Activated gamma-delta T cell (primary cell): ENCODE measurements around the gene IL13.

Source experiments
- DNase-seq: peaks from one replicate; lab custom pipeline; 2025; lab: John Stamatoyannopoulos, UW

The IL13 gene

DNA sequence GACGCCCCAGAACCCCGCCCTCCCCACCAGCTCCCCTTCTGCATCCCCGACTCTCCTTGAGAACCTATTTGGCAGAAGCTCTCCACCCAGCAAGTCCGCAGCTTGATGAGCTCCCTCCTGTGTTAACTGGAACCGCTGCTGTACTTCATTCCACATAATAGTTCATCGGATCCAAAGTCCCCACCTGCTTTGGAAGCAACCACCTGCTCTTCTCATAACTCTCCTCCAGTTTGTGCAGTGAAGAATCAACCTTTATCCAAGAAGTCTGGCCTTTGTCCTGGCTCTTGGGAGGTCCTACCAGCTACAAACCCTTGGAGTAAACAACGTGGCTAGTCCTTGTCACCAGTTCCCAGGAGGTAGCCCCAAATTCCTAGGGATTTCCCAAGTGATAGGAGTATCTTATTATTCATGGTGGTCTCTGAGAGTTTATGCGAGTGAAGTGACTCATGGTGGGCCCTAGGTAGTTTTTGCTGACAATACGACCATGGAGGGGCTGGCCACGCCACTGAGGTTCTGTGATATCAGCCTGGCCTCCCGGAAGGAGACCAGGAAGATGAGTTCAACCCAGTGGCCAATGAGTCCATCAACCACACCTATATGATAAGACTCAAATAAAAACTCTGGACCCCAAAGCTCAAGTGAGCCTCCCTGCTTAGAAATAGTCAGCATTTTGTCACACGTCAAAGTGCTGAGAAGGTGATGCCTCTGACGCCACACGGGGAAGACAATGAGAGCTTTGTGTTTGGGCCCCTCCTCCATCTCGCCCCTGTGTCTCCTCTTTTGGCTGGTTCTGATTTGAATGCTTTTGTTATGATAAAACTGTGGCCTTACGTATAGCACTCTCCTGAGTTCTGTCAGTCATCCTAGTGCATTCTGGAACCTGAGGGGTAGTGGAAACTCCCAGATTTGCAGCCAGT lies 12.3 kb downstream of the IL13 start:
- DNase-seq, result no peak

DNA sequence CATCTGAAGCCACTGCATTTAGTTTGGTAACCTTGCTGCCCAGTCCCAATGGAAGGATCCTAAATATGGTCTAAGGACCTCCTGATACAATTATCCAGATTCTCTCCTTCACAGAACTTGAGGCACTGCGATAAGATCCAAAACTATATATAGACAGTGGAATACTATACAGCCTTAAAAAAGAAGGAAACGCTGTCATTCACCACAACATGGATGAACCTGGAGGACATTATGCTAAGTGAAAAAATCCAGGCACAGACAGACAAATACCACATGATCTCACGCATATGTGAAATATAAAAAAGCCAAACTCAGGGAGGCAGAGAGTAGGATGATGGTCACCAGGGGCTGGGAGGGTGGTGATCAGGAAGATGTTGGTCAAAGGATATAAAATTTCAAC lies 13.0 kb downstream of the IL13 start:
- no peak for DNase-seq

DNA sequence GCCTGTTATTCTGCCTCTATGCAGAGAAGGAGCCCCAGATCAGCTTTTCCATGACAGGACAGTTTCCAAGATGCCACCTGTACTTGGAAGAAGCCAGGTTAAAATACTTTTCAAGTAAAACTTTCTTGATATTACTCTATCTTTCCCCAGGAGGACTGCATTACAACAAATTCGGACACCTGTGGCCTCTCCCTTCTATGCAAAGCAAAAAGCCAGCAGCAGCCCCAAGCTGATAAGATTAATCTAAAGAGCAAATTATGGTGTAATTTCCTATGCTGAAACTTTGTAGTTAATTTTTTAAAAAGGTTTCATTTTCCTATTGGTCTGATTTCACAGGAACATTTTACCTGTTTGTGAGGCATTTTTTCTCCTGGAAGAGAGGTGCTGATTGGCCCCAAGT lies 15.5 kb downstream of the IL13 start:
- no peak for DNase-seq

DNA sequence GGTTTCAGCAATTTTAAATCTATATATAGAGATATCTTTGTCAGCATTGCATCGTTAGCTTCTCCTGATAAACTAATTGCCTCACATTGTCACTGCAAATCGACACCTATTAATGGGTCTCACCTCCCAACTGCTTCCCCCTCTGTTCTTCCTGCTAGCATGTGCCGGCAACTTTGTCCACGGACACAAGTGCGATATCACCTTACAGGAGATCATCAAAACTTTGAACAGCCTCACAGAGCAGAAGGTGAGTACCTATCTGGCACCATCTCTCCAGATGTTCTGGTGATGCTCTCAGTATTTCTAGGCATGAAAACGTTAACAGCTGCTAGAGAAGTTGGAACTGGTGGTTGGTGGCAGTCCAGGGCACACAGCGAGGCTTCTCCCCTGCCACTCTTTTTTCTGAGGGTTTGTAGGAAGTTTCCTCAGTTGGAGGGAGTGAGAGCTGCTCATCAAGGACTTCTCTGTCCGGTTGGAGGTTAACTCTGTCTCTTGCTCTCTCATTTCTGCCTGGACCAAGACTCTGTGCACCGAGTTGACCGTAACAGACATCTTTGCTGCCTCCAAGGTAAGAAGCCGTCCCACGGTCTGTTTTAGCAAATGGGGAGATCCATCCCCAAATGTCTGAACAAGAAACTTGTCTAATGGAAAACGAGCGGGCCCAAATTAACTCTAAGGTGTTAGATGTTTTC lies 16.1 kb downstream of the IL13 start, which contains the start of gene IL4:
Gene IL4 (plus strand): TSS at position 51 of the 692 bp plus-strand sequence. CDS start 62 bp downstream, at position 113.
- no peak for DNase-seq

DNA sequence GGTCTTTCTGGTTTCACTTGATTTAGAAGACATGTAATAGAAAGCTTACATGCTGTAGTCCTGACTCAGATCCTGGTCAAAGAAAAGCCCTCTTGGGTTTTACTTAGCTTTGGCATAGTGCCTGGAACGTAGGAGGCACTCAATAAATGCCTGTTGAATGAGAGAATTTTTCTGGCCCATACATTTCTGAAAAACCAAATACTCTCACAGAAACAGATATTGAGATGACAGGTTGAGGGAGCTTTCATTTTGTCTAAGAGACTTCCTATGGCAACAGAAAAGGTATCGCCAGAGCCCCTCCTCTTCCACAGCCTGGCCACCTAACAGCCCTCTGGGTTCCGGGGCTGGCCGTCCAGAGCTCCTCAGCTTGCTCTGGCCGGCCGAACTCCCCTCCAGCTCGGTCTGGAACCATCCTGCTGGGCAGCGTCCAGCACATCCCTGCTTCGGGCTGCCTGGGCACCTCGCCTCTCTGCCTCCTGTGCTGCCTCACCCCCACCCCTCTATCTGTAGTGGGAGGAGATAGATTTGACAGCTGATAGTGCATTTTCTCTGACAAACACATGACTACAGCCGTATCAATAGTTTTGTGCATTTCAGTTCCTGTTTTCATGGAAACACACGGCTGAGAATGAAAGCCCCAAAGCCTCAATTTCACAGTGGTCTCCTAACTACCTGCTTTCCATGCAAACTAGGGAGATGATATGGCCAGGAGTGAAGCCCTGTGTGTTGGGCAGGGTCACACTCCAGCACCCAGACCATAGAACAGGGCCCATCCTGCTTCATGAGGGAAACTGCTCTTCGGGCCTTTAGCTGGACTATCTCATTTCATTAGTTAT lies 16.9 kb downstream of the IL13 start:
- DNase-seq, result no peak

DNA sequence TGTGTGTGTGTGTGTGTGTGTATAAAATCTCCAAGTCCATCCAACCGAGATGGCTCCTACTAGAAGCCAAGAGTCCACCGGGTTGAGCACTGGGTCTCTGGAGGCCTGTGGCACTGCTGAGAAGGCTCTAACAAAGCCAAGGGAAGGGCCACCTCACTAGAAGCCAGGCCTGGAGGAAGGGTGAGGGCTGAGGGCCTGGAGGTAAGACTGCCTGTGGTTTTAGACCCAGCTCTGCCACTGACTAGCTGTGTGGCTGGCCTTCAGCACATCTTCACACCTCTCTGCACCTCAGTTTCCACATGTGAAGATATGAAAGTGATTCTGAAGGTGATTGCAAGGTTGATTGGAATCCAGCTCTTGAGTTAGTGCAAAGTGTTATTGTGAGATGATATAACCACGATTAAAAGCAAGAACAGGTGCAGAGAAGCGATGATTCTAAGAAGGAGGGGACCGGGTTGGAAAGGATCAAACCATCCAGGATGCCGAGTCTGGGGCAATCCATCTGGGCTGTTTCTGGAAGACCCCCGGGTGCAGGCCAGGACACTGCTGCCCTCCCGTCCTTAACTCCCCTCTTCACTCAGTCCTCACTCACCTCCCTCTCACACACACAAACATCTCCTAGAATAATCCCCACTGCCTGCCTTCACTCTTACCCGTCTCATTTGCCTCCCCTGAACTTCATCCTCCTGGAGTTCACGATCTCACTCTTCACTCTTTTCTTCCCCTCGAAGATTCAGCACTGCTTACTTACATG lies 18.1 kb downstream of the IL13 start:
- no peak for DNase-seq

DNA sequence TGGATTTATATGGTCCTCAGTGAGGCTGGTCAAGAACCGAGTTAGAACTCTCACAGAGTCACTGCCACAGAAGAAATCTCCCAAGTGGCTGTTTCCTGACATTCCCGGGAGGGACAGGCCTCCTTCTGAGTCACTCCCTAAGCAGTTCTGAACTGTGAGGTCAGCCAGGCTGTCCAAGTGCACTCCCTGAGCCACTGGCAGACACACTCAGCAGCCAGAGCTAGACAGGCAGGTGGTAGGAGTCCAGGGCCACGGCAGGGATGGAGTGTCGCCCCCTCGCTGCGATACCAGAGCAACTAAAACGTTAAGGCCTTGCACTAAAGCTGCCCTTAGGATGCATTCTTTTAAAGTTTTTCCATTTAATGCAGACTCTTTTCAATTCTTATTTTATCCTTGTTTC lies 19.2 kb downstream of the IL13 start:
- no peak for DNase-seq

DNA sequence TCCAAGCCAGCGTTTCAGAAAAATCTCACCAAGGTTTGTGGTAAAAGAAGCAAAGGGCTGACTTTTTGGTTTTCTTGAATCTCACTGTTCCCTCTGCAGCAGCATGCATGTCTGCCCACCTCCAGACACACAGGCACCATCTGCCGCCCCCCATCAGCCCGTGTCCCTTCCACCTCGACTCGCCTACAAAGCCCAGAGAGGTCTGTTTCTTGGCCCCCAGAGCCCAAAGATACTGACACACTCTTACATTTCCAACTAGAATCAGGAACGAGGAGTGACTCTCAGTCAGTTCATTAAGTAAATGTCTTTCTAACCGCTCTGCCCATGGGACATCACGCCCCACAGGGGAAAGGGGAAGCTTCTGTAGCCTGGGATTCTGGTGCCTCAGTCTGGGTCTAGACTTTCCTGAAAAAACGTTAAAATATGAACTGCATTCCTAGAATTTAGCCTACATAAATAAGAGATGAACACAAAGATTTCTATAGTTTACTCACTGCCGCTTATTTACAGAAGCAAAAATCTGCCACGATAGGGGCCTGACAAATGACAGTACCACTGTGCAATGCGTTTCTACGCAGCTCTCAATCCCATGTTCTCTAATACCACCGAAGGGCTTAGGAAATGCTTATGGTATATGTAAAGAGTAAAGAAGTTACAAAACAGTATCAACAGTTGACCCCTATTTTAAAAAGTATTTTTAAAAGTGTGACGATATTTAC lies 19.9 kb downstream of the IL13 start:
- DNase-seq, result no peak

DNA sequence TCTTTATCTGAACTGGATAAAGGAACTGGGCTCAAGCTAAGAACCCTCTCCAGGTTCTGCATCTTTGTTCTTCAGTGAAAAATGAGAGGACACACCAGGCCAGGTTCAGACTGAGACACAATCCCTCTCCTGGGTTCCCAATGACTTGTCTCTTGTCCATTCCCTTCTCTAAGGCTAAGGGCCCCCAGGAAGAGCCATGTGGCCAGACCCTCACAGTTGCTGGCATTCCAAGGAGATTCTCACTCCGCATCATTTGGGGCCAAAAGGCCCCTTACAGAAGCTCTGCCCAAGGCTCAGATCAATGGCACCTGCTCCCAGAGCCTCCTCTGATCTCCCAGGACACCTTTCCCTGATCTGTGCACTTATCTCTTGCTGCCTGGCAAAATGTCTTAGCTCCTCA lies 20.8 kb downstream of the IL13 start:
- no peak for DNase-seq

DNA sequence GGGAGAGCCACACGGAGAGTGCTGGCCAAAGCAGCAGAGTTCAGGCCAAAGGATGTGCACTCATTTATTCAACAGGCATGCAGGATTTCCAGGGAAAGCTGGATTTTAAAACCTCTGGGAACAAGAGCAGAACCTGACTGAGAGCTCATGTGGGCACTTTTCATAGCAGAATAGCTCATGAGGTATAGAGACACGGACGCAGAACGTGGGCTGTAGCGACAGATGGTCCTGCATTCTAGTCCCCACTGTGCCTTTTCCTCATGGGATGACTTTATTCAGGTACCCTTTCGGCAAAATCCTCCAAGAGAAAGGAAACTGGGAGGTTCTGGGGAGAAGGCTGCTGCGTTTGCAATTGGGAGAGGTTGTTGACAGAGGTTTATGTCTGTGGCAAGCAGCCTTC lies 21.2 kb downstream of the IL13 start:
- no peak for DNase-seq

DNA sequence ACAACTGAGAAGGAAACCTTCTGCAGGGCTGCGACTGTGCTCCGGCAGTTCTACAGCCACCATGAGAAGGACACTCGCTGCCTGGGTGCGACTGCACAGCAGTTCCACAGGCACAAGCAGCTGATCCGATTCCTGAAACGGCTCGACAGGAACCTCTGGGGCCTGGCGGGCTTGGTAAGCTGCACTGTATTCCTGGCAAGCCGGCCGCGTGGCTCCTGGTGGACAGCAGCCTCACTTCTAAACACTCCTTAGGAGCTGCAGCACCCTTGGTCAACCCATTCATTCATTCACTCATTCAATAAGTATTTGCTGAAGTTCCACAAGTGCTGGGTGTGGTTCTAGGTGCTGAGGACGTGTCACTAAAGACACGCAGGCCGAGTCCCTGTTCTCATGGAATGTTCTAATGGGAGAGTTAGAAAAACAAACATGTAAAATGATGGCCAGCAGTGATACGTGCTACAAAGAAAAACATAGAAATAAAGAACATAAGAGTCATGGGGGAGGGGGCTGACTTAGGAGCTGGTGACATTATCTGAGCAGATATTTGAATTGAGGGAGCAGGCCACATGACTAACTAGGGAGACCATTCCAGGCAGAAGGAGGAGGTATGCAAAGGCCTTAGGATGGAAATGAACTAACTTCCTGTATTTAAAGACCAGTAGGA lies 21.9 kb downstream of the IL13 start:
- no peak for DNase-seq

DNA sequence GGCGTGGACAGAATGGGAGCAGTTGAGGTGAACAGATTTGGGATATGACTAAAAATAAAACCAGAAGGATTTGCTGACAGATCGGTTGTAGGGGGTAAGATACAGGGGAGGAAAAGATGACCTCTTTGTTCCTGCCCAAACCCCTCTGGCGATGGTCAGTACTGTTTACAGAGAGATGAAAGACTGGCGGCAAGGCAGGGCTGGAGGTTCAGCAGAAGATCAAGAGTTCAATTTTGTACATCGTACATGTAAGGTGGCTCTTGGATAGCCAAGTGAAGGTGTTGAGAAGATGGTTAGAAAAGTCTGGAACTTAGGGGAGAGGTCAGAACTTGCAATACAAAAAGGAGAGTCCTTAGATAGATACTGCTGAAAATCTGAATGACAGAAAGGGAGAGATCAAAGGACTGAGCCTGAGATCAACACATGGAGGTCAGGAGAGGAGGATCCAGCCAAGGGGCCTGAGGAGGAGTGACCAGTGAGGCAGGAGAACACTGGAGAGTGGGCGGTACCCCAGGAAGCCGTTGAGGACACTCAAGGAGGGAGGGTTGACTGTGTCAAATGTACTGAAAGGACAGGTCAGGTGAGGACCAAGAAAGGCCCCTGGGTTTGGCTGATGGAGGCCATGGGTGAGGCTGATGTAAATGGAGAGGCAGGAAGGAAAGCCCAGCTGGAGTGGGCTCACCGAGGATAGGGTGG lies 23.0 kb downstream of the IL13 start:
- no peak for DNase-seq

DNA sequence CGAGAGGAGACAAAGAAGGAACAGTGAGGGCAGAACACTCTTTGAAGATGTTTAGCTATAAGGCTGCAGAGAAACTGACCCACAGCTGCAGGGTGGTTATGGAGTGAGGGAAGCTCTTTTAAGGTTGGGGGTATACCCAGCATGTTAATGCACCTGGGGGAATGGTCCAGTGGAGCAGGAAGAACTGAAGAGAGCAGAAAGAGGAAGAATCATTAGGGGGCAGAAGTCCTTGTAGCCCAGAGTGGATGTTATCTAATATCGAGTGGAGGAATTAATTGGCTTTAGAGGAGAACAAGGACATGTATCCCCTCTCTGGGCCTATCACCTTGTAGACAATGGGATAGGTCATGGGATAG lies 23.5 kb downstream of the IL13 start:
- DNase-seq, result no peak

DNA sequence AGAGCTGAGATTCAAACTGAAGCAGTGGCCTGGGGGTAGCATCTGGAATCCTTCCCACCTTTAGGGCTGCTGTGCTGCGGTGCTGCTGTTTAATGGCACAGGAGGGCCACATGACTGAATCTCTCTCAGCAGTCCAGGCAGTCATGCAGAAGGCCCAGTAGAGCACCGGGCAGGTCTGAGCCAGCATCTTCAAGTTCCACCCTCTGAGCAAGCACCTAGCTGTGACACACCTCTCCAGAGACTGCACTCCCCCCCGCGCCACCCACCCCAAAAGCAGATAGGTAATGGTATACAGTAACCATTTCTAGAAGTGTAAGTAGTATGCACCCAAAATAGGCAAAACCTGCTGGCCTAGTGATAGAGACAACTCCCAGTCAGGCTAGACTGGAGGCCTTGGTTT lies 24.0 kb downstream of the IL13 start:
- DNase-seq, result no peak

DNA sequence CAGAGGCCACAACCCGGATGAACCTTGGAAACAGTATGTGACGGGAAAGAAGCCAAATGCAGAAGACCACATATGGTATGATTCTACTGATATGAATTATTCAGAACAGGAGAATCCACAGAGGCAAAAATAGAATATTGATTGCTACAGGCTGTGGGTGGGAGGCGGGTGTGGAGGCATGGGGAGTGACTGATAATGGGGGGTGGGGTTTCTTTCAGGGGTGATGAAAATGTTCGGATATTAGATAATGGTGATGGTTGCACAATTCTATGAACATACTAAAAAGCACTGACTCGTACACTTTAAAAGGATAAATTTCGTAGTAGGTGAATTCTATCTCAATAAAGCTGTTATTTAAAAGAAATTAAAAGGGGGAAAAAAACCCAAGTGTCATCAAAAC lies 26.5 kb downstream of the IL13 start:
- DNase-seq, result no peak

DNA sequence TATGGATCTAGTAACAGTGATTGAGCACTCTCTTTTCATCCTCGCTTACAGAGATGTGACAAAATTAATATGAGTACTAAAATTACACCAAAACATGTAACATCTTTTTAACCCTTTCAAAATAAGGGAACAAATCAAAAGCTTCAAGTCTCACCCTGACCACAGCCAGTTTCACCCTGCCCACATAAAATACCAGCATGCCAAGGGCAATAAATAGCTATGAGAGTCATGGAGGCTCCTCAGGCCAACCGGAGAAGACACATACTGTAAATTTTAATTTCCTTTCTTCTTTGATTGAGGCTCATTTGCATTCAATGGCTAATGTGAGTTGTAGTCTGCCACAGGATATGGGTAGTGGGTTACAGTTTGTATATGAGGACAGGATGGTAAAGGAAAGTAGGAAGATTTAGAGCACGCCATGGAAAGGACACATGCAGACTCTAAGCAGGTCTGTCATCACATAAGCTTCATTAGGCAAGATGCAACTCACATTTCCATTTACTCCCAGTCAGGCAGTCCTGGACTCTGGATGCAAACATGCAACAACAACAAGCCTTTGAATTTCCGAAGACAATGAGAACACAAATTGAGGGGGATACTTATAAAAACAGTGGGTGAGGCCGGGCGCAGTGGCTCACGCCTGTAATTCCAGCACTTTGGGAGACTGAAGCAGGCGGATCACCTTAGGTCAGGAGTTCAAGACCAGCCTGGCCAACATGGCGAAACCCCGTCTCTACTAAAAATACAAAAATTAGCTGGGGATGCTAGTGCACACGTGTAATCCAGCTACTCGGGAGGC lies 27.1 kb downstream of the IL13 start:
- DNase-seq, result no peak

DNA sequence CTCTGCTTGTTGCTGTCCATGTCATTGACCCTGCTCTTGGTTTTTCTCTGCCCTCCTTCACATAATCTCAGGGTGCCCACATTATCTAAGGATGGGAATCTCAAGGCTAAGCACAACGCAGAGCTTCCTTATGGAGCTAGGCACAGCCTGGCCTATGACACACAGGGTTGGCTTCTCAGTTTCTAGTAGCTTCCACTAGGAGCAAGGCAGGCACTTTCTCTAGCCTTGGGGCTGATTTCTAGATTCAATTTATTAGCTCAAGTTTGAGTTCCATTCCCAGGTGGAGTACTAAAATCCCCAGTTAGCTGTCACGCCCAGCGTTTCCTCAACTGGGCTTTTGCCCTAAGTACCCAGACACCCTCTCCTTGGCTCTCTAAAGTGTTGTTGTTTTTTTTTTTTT lies 28.2 kb downstream of the IL13 start:
- no peak for DNase-seq

DNA sequence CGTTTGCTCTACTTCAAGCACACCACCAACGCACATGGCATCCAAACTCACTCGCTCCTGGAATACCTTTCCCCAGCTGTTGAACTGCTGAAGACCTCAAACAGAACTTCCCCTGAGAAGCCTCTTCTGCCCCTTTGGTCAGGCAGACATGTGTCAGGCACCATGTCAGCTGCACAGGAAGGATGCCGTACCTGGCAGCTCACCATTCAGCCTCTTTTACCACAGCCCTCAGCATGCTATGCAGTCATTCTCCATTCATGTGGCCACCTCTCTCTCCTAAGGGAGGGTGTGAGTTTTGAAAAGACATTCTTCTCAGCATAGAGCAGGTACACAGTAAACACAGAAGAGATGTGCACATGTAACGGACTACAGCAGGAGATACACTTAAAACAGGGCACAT lies 30.0 kb downstream of the IL13 start:
- no peak for DNase-seq
